Glomerular endothelial cell (primary cell): ENCODE measurements around the gene CYB561D2. TPM values are rescaled to one million over a fixed set of nuclear protein-coding genes. Genes with fewer than 3 reads are reported as not detected.

Source experiments
- DNase-seq: peaks from one replicate; pipeline ENCODE4 v3.0.0-alpha.2; 2011; ENCODE audit warnings: low read depth, low spot score; ENCODE audit errors: extremely low read depth
- total RNA-seq: library from RNA; depleted of rRNA; stranded (reverse); fragments of >200 nt; gene quantifications from 2 replicates; pipeline ENCODE4 v1.2.3, GENCODE V29; 2015

The CYB561D2 gene
- total RNA-seq, 1 donor from 2014 or later = 16.2 TPM

DNA sequence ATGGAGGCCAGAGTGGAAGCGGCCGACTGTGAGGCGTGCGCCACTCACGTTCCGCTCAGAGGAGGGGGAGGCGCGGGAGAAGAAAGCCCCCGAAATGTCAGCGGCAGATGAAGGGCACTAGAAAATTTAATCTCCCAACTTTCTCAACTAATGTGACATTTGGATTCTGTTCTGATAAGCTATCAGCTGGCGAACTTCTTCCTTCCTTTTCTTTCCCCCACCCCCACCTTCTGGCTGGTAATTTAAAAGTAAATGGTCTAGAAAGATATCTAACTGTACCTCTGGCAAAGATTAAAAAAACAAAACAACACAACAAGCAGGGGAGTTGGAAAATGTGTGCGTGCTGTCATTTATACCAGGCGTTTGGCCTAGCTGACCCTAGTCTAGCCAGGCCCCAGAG lies 35.1 kb downstream of the CYB561D2 start:
- no peak for DNase-seq

- no peak for DNase-seq
Measured at GRCh38 chr3:50388016-50388719, 37.5 kb downstream of the CYB561D2 start.

GRCh38 chr3:50388720-50389413 lies 38.2 kb downstream of the CYB561D2 start:
- no peak for DNase-seq

DNA sequence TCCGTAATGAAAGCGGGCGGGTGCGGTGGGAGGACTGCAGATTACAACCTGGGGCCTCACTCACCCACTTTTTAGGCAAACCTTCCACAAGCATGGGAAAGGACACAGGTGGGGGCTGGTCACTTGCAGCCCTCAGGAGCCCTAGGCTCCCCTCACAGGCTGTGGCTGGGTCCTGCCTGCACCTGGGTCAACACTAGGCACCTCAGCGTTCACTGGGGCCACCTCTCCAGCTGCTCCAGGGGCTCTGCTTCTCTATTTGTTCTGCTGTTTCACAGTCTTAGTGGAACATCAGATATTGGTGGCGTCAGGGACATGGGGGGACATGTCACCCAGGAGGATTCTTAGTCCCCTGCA lies 38.7 kb downstream of the CYB561D2 start:
- DNase-seq = no peak

- no peak for DNase-seq
Measured at GRCh38 chr3:50390508-50391224, 40.0 kb downstream of the CYB561D2 start.

- DNase-seq = no peak
Measured at GRCh38 chr3:50392101-50392715, 41.5 kb downstream of the CYB561D2 start.

- DNase-seq = no peak
Measured at GRCh38 chr3:50393061-50393460, 42.4 kb downstream of the CYB561D2 start.

DNA sequence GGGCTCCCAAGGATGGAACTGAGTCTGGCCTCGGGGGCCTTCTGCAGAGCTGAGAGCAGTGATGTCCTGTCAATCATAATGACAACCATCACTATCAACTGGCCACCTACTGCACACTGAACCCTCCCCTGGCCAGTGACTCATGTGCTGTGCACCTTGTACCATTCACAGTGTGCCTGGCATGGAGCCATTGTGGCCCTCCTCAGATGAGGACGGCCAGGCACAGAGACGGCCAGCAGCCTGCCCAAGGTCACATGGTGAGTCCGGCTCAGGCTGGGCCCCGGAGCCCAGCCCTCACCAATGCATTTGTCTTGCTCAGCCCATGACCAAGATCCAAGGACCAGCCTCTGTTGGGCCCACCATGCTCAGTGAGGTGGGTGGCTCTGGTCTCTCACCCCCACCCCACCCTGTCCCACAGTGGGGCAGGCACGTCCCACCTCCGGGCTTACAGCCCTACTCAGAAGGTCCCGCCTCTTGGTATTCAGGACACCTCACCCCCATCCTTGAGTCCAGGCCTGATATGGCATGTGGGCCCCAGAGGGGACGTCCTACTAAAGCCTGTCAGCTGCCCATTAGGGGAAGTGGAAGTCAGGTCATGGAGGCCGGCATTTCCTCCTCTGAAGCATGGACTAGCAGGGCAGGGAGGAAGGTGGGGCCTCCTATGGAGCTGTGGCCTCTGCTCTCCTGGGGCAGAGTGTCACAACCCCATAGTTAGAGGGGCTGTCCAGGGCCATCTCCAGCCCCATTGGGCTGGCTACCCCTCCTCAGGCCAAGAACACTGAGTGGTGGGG lies 44.6 kb downstream of the CYB561D2 start:
- DNase-seq = no peak

DNA sequence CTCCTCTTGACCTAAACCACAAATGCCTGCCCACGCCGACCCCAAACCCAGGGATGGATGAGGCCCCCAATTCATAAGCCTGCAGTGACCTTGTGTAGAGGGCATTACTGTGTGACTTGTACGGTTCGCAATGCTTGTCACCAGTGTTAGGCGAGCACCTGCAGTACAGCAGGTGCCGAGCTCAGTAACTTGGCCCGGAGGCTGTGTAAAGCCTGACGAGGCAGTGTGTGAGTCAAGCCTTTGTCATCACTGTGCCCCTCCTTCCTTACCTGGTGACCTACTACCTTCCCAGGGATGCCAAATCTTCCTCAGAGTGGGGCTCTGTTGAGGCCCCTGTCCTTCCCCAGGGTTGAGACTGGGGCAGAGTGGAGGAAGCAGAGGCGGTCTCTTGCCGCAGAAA lies 45.8 kb downstream of the CYB561D2 start:
- DNase-seq = no peak

- no peak for DNase-seq
Measured at GRCh38 chr3:50401978-50402595, 51.4 kb downstream of the CYB561D2 start.

Other genes with a start within 250 kb of the CYB561D2 start
- gene SEMA3F, start 195.5 kb upstream of the CYB561D2 start, total RNA-seq = 95.6 and 106 TPM in 2 replicates
- gene GNAT1, start 159.3 kb upstream of the CYB561D2 start, total RNA-seq = not detected in 2 replicates
- gene SLC38A3, start 145.6 kb upstream of the CYB561D2 start, total RNA-seq = not detected in 2 replicates
- gene GNAI2, start 114.7 kb upstream of the CYB561D2 start, total RNA-seq = 893 and 1,142 TPM in 2 replicates
- 0.34 and 2.2 TPM in 2 replicates for gene SEMA3B, start 81.7 kb upstream of the CYB561D2 start, total RNA-seq
- gene LSMEM2, start 71.8 kb upstream of the CYB561D2 start, total RNA-seq = not detected in 2 replicates
- 60.3 and 72.4 TPM in 2 replicates for gene IFRD2, start 58.4 kb upstream of the CYB561D2 start, total RNA-seq
- 7.6 and 18.4 TPM in 2 replicates for gene HYAL3, start 51.5 kb upstream of the CYB561D2 start, total RNA-seq
- 11.8 and 14.0 TPM in 2 replicates for gene NAA80, start 51.5 kb upstream of the CYB561D2 start, total RNA-seq
- gene HYAL1, start 47.3 kb upstream of the CYB561D2 start, total RNA-seq = 0.73 and 1.2 TPM in 2 replicates
- gene HYAL2, start 28.1 kb upstream of the CYB561D2 start, total RNA-seq = 676 and 849 TPM in 2 replicates
- 28.0 and 85.3 TPM in 2 replicates for gene TUSC2, start 22.6 kb upstream of the CYB561D2 start, total RNA-seq
- 23.8 and 40.5 TPM in 2 replicates for gene RASSF1, start 10.0 kb upstream of the CYB561D2 start, total RNA-seq
- 0.12 and 0.44 TPM in 2 replicates for gene ZMYND10, start 5.1 kb upstream of the CYB561D2 start, total RNA-seq
- 20.9 and 22.7 TPM in 2 replicates for gene NPRL2, start 87 bp upstream of the CYB561D2 start, total RNA-seq
- gene TMEM115, start 8.7 kb downstream of the CYB561D2 start, total RNA-seq = 67.2 and 77.0 TPM in 2 replicates
- gene CACNA2D2, start 152.8 kb downstream of the CYB561D2 start, total RNA-seq = 0.10 TPM in 1 of 2 replicates, not detected in the other
- gene C3orf18, start 216.9 kb downstream of the CYB561D2 start, total RNA-seq = 4.2 and 4.8 TPM in 2 replicates
- 12.9 and 13.8 TPM in 2 replicates for gene HEMK1, start 218.7 kb downstream of the CYB561D2 start, total RNA-seq